IPS-18a (cell line): Measurements from ENCODE around the gene TARS2.

Experiments used
- H3K27ac ChIP-seq: one replicate; pipeline ENCODE4 v1.5.1; 2013; ENCODE audit warnings: low read length
- H3K27me3 ChIP-seq: one replicate; pipeline ENCODE4 v1.6.1; 2013; ENCODE audit warnings: mild to moderate bottlenecking, low read length; ENCODE audit not compliant: control insufficient read depth, insufficient read depth
- H3K36me3 ChIP-seq: one replicate; pipeline ENCODE4 v1.6.1; 2013; ENCODE audit warnings: low read depth, low read length; ENCODE audit not compliant: control insufficient read depth
- H3K4me1 ChIP-seq: one replicate; pipeline ENCODE4 v1.6.1; 2013; ENCODE audit warnings: low read depth, low read length; ENCODE audit not compliant: control insufficient read depth
- H3K4me3 ChIP-seq: one replicate; pipeline ENCODE4 v1.5.1; 2013; ENCODE audit warnings: low read length
- H3K9ac ChIP-seq: one replicate; pipeline ENCODE4 v1.6.1; 2013; ENCODE audit warnings: mild to moderate bottlenecking, low read length, moderate library complexity
- H3K9me3 ChIP-seq: one replicate; pipeline ENCODE4 v1.6.1; 2013; ENCODE audit warnings: low read depth, low read length; ENCODE audit not compliant: control insufficient read depth

The TARS2 gene

GRCh38 chr1:150477320-150477719 is 9.9 kb upstream of the TARS2 start:
- H3K36me3 ChIP-seq, result peaks cover 7% of the 10 kb centered on the region
- H3K27me3 ChIP-seq, result peaks cover 9% of the 10 kb centered on the region
- H3K9ac ChIP-seq, result no peak overlapping the region
- H3K4me3 ChIP-seq, result no peak overlapping the region
- no peaks in the 10 kb centered on the region for H3K9me3 ChIP-seq
- no peaks in the 10 kb centered on the region for H3K4me1 ChIP-seq
- no peak overlapping the region for H3K27ac ChIP-seq

- Histone ChIP-seq H3K4me3 (no peak overlapping the region), H3K9ac (no peak overlapping the region), H3K36me3 (peaks cover 3% of the 10 kb centered on the region), H3K9me3 (no peaks in the 10 kb centered on the region), H3K4me1 (no peaks in the 10 kb centered on the region), H3K27me3 (peaks cover 9% of the 10 kb centered on the region), H3K27ac (no peak overlapping the region)
Measured at GRCh38 chr1:150477733-150478132, 9.5 kb upstream of the TARS2 start.

GRCh38 chr1:150479370-150479769 is 7.8 kb upstream of the TARS2 start:
- H3K9ac ChIP-seq, result no peak overlapping the region
- no peaks in the 10 kb centered on the region for H3K4me1 ChIP-seq
- no peak overlapping the region for H3K4me3 ChIP-seq
- no peaks in the 10 kb centered on the region for H3K9me3 ChIP-seq
- peaks cover 9% of the 10 kb centered on the region for H3K27me3 ChIP-seq
- H3K36me3 ChIP-seq, result no peaks in the 10 kb centered on the region
- H3K27ac ChIP-seq, result no peak overlapping the region

GRCh38 chr1:150479927-150480352 is 7.3 kb upstream of the TARS2 start:
- no peaks in the 10 kb centered on the region for H3K9me3 ChIP-seq
- H3K27ac ChIP-seq, result no peak overlapping the region
- H3K4me3 ChIP-seq, result no peak overlapping the region
- H3K27me3 ChIP-seq, result peaks cover 9% of the 10 kb centered on the region
- H3K9ac ChIP-seq, result no peak overlapping the region
- no peaks in the 10 kb centered on the region for H3K36me3 ChIP-seq
- H3K4me1 ChIP-seq, result no peaks in the 10 kb centered on the region

GRCh38 chr1:150484431-150484830 is 2.8 kb upstream of the TARS2 start:
- Histone ChIP-seq H3K4me1 (peaks cover 4% of the 10 kb centered on the region), H3K27me3 (peaks cover 6% of the 10 kb centered on the region), H3K4me3 (no peak overlapping the region), H3K9me3 (no peaks in the 10 kb centered on the region), H3K9ac (no peak overlapping the region), H3K27ac (no peak overlapping the region), H3K36me3 (peaks cover 8% of the 10 kb centered on the region)

- peaks cover 10% of the 10 kb centered on the region for H3K36me3 ChIP-seq
- H3K4me1 ChIP-seq, result peaks cover 4% of the 10 kb centered on the region
- H3K27me3 ChIP-seq, result peaks cover 1% of the 10 kb centered on the region
- H3K9ac ChIP-seq, result no peak overlapping the region
- H3K9me3 ChIP-seq, result no peaks in the 10 kb centered on the region
- H3K27ac ChIP-seq, result no peak overlapping the region
- no peak overlapping the region for H3K4me3 ChIP-seq
Measured at GRCh38 chr1:150484861-150485260, 2.4 kb upstream of the TARS2 start.

GRCh38 chr1:150487763-150488115 is 520 bp downstream of the TARS2 start:
- Histone ChIP-seq H3K4me3 (peak overlapping the region; percentile 94), H3K36me3 (peaks cover 31% of the 10 kb centered on the region), H3K27ac (peak overlapping the region; percentile 54), H3K9me3 (no peaks in the 10 kb centered on the region), H3K9ac (peak overlapping the region; percentile 83), H3K4me1 (peaks cover 4% of the 10 kb centered on the region), H3K27me3 (no peaks in the 10 kb centered on the region)

- Histone ChIP-seq H3K9me3 (no peaks in the 10 kb centered on the region), H3K4me1 (peaks cover under 1% of the 10 kb centered on the region), H3K27ac (no peak overlapping the region), H3K4me3 (no peak overlapping the region), H3K36me3 (peaks cover 50% of the 10 kb centered on the region), H3K9ac (no peak overlapping the region), H3K27me3 (no peaks in the 10 kb centered on the region)
Measured at GRCh38 chr1:150493175-150493574, 6.0 kb downstream of the TARS2 start.

- H3K27me3 ChIP-seq, result no peaks in the 10 kb centered on the region
- no peak overlapping the region for H3K27ac ChIP-seq
- H3K4me1 ChIP-seq, result no peaks in the 10 kb centered on the region
- no peaks in the 10 kb centered on the region for H3K9me3 ChIP-seq
- no peak overlapping the region for H3K4me3 ChIP-seq
- H3K36me3 ChIP-seq, result peaks cover 35% of the 10 kb centered on the region
- H3K9ac ChIP-seq, result no peak overlapping the region
Measured at GRCh38 chr1:150498342-150498741, 11.1 kb downstream of the TARS2 start.

GRCh38 chr1:150505431-150505830 is 18.2 kb downstream of the TARS2 start:
- Histone ChIP-seq H3K4me3 (no peak overlapping the region), H3K9ac (no peak overlapping the region), H3K4me1 (no peaks in the 10 kb centered on the region), H3K27ac (no peak overlapping the region), H3K36me3 (peaks cover 40% of the 10 kb centered on the region), H3K9me3 (no peaks in the 10 kb centered on the region), H3K27me3 (no peaks in the 10 kb centered on the region)

- Histone ChIP-seq H3K9me3 (no peaks in the 10 kb centered on the region), H3K4me3 (no peak within 1 kb of the TSS), H3K4me1 (no peaks in the 10 kb centered on the region), H3K9ac (no peak within 1 kb of the TSS), H3K27ac (no peak within 1 kb of the TSS), H3K27me3 (no peaks in the 10 kb centered on the region), H3K36me3 (peaks cover 33% of the 10 kb centered on the region)
Measured at GRCh38 chr1:150507912-150508864, 21.0 kb downstream of the TARS2 start, which contains the start of gene ECM1. ECM1 (plus strand) TSS chr1:150508109; CDS start chr1:150508210, 101 bp downstream.

GRCh38 chr1:150508982-150509381 is 21.8 kb downstream of the TARS2 start:
- peaks cover 31% of the 10 kb centered on the region for H3K36me3 ChIP-seq
- H3K4me1 ChIP-seq, result no peaks in the 10 kb centered on the region
- H3K4me3 ChIP-seq, result no peak overlapping the region
- H3K9ac ChIP-seq, result no peak overlapping the region
- H3K27ac ChIP-seq, result no peak overlapping the region
- H3K27me3 ChIP-seq, result no peaks in the 10 kb centered on the region
- no peaks in the 10 kb centered on the region for H3K9me3 ChIP-seq
